Prostate gland (tissue), 2 donors: ENCODE results near the gene AKAP13. TPM values are rescaled to one million over a fixed set of nuclear protein-coding genes. Genes with fewer than 3 reads are reported as not detected.
"Not testable (repeated sequence)": the region's sequence is repeated elsewhere in the genome, so short reads cannot be mapped to it uniquely, and the experiment has no call there.

ENCODE experiments used
- DNase-seq: peaks from one replicate; pipeline ENCODE4 v3.0.0-alpha.2; 2019; ENCODE audit warnings: low spot score
- H3K27ac ChIP-seq, 2 donors: fragments of 200-600 bp; sonication (generic); 2 replicates each; pipeline ENCODE4 v1.5.1; 2017 to 2019
- H3K27me3 ChIP-seq: fragments of 200-600 bp; sonication (generic); replicated peaks from 2 replicates; pipeline ENCODE4 v1.5.1; 2019; ENCODE audit not compliant: insufficient read depth
- H3K36me3 ChIP-seq, 2 donors: fragments of 200-600 bp; sonication (generic); 1 replicate in 1 of 2; 2 replicates in 1 of 2; pipeline versions ENCODE4 v1.5.1 to v1.8.1; 2017 to 2019
- H3K4me1 ChIP-seq: fragments of 200-600 bp; sonication (generic); replicated peaks from 2 replicates; pipeline ENCODE4 v1.5.1; 2019
- H3K4me3 ChIP-seq, 2 donors: fragments of 200-600 bp; sonication (generic); 2 replicates each; pipeline ENCODE4 v1.5.1; 2017 to 2019
- H3K9me3 ChIP-seq: fragments of 200-600 bp; sonication (generic); 2 replicates; pipeline ENCODE4 v1.5.1; 2017
- CTCF ChIP-seq, 4 experiments: fragments of 200-600 bp in 2 of 4; fragments of 450-650 bp in 2 of 4; sonication (generic) in 2 of 4; IDR thresholded peaks; 1 replicate in 3 of 4; 2 replicates in 1 of 4; pipeline ENCODE4 v1.5.1; 2016 to 2019; ENCODE audit warnings: antibody characterized with exemption in 4 of 4, mild to moderate bottlenecking in 2 of 4, moderate library complexity in 2 of 4
- POLR2A ChIP-seq: fragments of 450-650 bp; IDR thresholded peaks from one replicate; pipeline ENCODE4 v1.6.1; 2016; ENCODE audit warnings: antibody characterized with exemption, mild to moderate bottlenecking
- POLR2AphosphoS5 ChIP-seq: sonication (generic); formaldehyde crosslinking; IDR thresholded peaks from one replicate; pipeline ENCODE4 v1.6.1; 2017; ENCODE audit warnings: antibody characterized with exemption
- WGBS: methylation state at CpG from one replicate; pipeline ENCODE4 v1.1.5; 2018; 5-methylcytosine and 5-hydroxymethylcytosine counted together
- intact Hi-C: fragments of 100-400 bp; cut with DNase I; formaldehyde crosslinking; loops from one replicate; pipeline ENCODE4 v1.14.2; 2022
- total RNA-seq, 2 donors: library from RNA; depleted of rRNA; stranded (reverse); fragments of >200 nt; gene quantifications; one replicate each; pipeline ENCODE4 v1.1.0, GENCODE V29; 2016

The AKAP13 gene
- total RNA-seq, 2 donors from 2014 or later: 102 to 195 TPM

- H3K27ac ChIP-seq: no peak overlapping the region
- 54% methylated on average over 2 of the region's 2 CpGs for WGBS
These were observed 60.0 kb downstream of the AKAP13 start for GRCh38 chr15:85440451-85440850.

GRCh38 chr15:85441854-85442253 is 61.5 kb downstream of the AKAP13 start:
- H3K27ac ChIP-seq, intact Hi-C loops, H3K9me3 ChIP-seq, DNase-seq, H3K4me1 ChIP-seq, H3K27me3 ChIP-seq, H3K4me3 ChIP-seq, H3K36me3 ChIP-seq: not testable (repeated sequence)
- 90% methylated on average over 8 of the region's 8 CpGs for WGBS

More at GRCh38 chr15:85440451-85440850, 60.0 kb downstream of the AKAP13 start:
- no peak for DNase-seq
- H3K4me3 ChIP-seq: no peak overlapping the region
- H3K9me3 ChIP-seq: no peaks in the 10 kb centered on the region
- TF ChIP-seq POLR2A (no peak), POLR2AphosphoS5 (no peak), CTCF (IDR thresholded peaks at IDR 0.05) (no peak)
- H3K27me3 ChIP-seq: no peaks in the 10 kb centered on the region
- H3K4me1 ChIP-seq: peaks cover 3% of the 10 kb centered on the region
- H3K36me3 ChIP-seq: no peaks in the 10 kb centered on the region
- intact Hi-C loops: no loop called here

GRCh38 chr15:85443046-85443445 is 62.6 kb downstream of the AKAP13 start:
- no peak for TF ChIP-seq CTCF (IDR thresholded peaks at IDR 0.05)
- TF ChIP-seq POLR2A: no peak
- TF ChIP-seq POLR2AphosphoS5: no peak
- no peaks in the 10 kb centered on the region for H3K36me3 ChIP-seq
- H3K9me3 ChIP-seq: no peaks in the 10 kb centered on the region
- no peaks in the 10 kb centered on the region for H3K27me3 ChIP-seq
- intact Hi-C loops: no loop called here
- DNase-seq: no peak
- peaks cover 3% of the 10 kb centered on the region for H3K4me1 ChIP-seq
- no peak overlapping the region for H3K4me3 ChIP-seq
- H3K27ac ChIP-seq: no peak overlapping the region

GRCh38 chr15:85443593-85444087 is 63.2 kb downstream of the AKAP13 start:
- 65% methylated on average over 4 of the region's 4 CpGs for WGBS
- intact Hi-C loops: no loop called here
- Histone ChIP-seq H3K36me3 (no peaks in the 10 kb centered on the region), H3K27me3 (no peaks in the 10 kb centered on the region), H3K27ac (no peak overlapping the region), H3K4me3 (no peak overlapping the region), H3K9me3 (no peaks in the 10 kb centered on the region), H3K4me1 (peaks cover 3% of the 10 kb centered on the region)
- no peak for TF ChIP-seq POLR2A
- TF ChIP-seq CTCF (IDR thresholded peaks at IDR 0.05): no peak
- no peak for TF ChIP-seq POLR2AphosphoS5
- DNase-seq: no peak

- Histone ChIP-seq H3K27me3 (no peaks in the 10 kb centered on the region), H3K4me3 (no peak overlapping the region), H3K9me3 (no peaks in the 10 kb centered on the region), H3K27ac (no peak overlapping the region), H3K4me1 (peaks cover 3% of the 10 kb centered on the region), H3K36me3 (no peaks in the 10 kb centered on the region)
- no peak for DNase-seq
- TF ChIP-seq CTCF (IDR thresholded peaks at IDR 0.05) (no peak), POLR2A (no peak), POLR2AphosphoS5 (no peak)
- intact Hi-C loops: no loop called here
- whole genome bisulfite sequencing: 29% methylated on average over 3 of the region's 3 CpGs
These were observed 63.8 kb downstream of the AKAP13 start for GRCh38 chr15:85444122-85444745.
